GM20000 (cell line): ENCODE results near the gene ITPKC.
A peak's percentile ranks its signal among the peaks of the same experiment; 100 is the strongest.

Experiments
- DNase-seq: peaks from one replicate; pipeline ENCODE4 v3.0.0; 2012; ENCODE audit warnings: low spot score
- CTCF ChIP-seq: IDR thresholded peaks from 2 replicates; pipeline ENCODE4 v1.5.1; 2012; ENCODE audit warnings: mild to moderate bottlenecking, control low read depth; ENCODE audit errors: extremely low read depth, missing control alignments

ITPKC gene

DNA sequence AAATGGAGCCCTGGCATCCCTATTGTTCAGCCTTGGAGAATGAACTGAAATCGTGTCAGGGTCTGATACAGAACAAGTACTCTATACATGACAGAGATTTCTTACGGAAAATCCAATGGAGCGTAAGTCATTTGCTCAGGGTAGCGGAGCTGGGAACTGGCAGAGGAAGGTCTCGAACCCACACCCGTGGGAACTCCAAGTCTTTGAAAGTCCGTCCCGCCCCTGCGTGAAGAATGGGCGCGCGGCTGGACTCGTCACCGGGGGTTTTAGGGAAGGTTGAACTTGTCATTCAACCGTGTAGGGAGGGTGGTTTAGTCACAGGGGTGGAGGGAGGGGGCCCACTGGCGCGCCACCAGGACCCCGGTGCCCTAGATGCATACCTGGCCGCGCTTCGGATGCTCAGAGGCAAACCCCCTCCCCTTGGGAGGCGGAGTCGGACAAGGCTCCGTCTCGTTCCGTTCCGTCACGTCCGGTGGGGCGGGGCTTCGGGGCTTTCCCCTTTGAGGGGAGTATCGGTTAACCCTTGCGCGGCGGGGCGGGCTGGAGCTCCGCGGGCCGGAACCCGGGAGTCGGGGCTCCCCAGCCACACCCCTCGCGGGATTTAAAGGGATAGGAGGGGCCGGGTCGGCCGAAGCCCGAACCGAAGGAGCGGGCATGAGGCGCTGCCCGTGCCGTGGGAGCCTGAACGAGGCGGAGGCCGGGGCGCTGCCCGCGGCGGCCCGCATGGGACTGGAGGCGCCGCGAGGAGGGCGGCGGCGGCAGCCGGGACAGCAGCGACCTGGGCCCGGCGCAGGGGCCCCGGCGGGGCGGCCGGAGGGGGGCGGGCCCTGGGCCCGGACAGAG, at the start of gene ITPKC, which contains the start of gene COQ8B:
TSS of gene ITPKC (plus strand) at position 631 of the 843 bp plus-strand sequence. CDS start at position 655, 24 bp downstream.
TSS of gene COQ8B (minus strand) at position 405 of the 843 bp plus-strand sequence. CDS start 2,254 bp downstream, outside the sequence.
- no peak for TF ChIP-seq CTCF
- peak; percentile 99 for DNase-seq

GRCh38 chr19:40667602-40668001, 49.3 kb upstream of the ITPKC start:
- TF ChIP-seq CTCF, result no peak
- DNase-seq, result no peak

GRCh38 chr19:40668991-40669614, 47.8 kb upstream of the ITPKC start:
- no peak for DNase-seq
- no peak for TF ChIP-seq CTCF

- no peak for TF ChIP-seq CTCF
- DNase-seq, result no peak
Measured at GRCh38 chr19:40671404-40671803, 45.5 kb upstream of the ITPKC start.

DNA sequence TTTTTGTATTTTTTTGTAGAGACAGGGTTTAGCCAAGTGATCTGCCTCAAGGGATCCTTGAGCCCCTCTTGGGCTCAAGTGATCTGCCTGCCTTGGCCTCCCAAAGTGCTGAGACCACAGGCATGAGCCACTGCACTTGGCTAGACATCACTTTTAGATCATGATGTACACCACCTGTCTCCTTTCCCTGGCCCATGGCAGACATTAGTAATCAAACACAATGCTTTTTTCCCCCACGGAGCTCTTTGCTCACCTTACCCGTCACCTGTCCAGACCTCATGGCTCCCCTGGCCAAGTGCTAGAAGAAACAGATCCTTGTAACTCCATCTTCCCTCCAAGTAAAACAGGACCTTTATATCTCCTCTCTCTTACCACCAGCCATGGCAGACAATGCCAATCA, 44.9 kb upstream of the ITPKC start:
- no peak for TF ChIP-seq CTCF
- no peak for DNase-seq

DNA sequence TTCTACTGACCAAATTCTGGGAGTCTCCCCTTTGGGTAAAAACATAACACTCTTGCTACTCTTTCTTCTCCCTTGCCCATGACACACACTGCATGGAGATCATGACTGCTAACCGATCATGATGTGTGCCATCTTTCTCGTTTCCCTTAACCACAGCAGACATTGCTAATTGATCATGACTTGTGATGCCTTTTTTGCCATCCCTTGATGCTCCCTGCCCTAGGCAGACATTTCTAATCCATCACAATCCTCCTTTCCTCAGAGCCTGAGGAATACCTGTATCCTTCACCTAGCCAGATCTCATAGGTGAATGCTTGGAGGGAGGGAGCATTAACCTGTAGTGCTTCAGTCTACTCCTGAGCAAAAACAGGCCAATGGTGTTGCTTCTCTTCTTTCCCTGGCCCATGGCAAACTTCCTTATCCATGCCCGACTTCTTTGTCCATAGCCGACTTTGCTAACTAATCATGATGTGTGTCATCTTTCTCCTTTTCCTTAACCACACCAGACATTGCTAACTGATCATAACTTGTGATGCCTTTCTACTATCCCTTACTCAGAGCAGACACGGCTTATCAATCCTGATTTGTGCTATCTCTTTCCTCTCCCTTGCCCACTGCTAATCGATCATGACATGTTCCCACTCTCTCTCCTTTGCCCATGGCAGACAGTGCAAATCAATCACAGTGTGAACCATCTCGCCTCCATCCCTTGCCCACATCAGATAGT, 44.2 kb upstream of the ITPKC start:
- no peak for DNase-seq
- TF ChIP-seq CTCF, result no peak
